Naive B cell (primary cell): ENCODE measurements around the gene DDB1. TPM values are rescaled to one million over a fixed set of nuclear protein-coding genes. Genes with fewer than 3 reads are reported as not detected.
"Not testable (repeated sequence)": the region's sequence is repeated elsewhere in the genome, so short reads cannot be mapped to it uniquely, and the experiment has no call there.

ENCODE experiments used
- ATAC-seq, 2 donors: fragments of 150-1000 bp; cut with Tn5 transposase; 2 replicates each; pipeline ENCODE4 v1.10.0; 2021; ENCODE audit warnings: low read depth in 2 of 2, mild to moderate bottlenecking in 2 of 2, moderate library complexity in 2 of 2
- DNase-seq: peaks from one replicate; pipeline ENCODE4 v3.0.0; 2022
- H3K27ac Mint-ChIP-seq, 6 donors: one replicate each; pipeline ENCODE4 v1.8.0; 2020 to 2022; ENCODE audit warnings: mild to moderate bottlenecking in 6 of 6, mixed read lengths in 6 of 6, moderate library complexity in 5 of 6, inconsistent platforms in 2 of 6
- H3K27me3 Mint-ChIP-seq, 3 donors: one replicate each; pipeline ENCODE4 v1.8.0; 2021 to 2022; ENCODE audit warnings: mixed read lengths in 3 of 3, mild to moderate bottlenecking in 1 of 3
- H3K36me3 Mint-ChIP-seq, 2 donors: one replicate each; pipeline ENCODE4 v1.8.0; 2020 to 2022; ENCODE audit warnings: mixed read lengths in 2 of 2, inconsistent platforms in 1 of 2, mild to moderate bottlenecking in 1 of 2
- H3K4me1 Mint-ChIP-seq, 3 donors: one replicate each; pipeline ENCODE4 v1.8.0; 2020 to 2022; ENCODE audit warnings: mixed read lengths in 3 of 3, inconsistent platforms in 1 of 3, mild to moderate bottlenecking in 1 of 3, moderate library complexity in 1 of 3
- H3K4me3 Mint-ChIP-seq, 8 donors: one replicate each; pipeline ENCODE4 v1.8.0; 2020 to 2022; ENCODE audit warnings: mild to moderate bottlenecking in 8 of 8, mixed read lengths in 8 of 8, moderate library complexity in 8 of 8, inconsistent platforms in 2 of 8
- H3K9me3 Mint-ChIP-seq, 7 donors: one replicate each; pipeline ENCODE4 v1.8.0; 2020 to 2022; ENCODE audit warnings: mixed read lengths in 7 of 7, mild to moderate bottlenecking in 5 of 7, inconsistent platforms in 2 of 7, moderate library complexity in 1 of 7
- polyA plus RNA-seq, 6 donors: library from polyadenylated mRNA; unstranded; fragments of 300-500 nt; fragmentation: Illumina TruSeq; gene quantifications; one replicate each; pipeline ENCODE4 v1.2.3, GENCODE V29; 2021; ENCODE audit warnings: low read depth in 6 of 6

DDB1 gene
- polyA plus RNA-seq, 6 donors from 2014 or later: 103 to 177 (median 111) TPM

DNA sequence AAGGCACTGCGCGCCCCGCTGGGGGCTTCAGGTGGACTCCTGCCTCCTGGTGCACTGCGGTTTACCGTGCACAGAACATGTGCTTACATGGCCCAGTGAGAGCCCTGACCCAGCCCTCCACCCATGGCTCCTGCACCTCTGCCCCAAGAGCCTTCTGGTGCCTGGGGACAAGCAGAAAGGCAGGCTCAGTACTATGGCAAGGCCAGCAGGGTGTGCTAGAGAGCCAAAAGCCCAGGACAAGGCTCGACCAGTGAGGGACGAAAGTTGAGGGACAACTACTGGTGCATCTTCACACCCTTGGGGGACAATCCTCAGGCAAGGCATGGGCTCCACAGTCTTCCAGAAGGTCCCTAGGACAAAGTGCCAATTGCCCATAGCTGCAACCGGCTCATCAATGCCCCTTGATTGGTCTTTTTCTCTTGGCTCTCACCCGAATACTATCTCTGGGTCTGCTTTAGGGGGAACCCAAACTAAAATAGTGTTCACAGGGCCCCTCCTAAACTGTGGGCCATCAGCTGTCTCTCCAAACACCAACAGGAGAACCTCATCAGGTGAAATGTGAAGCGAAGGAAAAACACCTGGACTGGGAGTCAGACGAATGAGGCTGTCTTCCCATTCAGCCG lies 78.4 kb downstream of the DDB1 start:
- Mint-ChIP-seq H3K36me3 (no peaks in the 10 kb centered on the region), H3K9me3 (no peaks in the 10 kb centered on the region), H3K27me3 (no peaks in the 10 kb centered on the region), H3K27ac (no peak overlapping the region), H3K4me1 (no peaks in the 10 kb centered on the region), H3K4me3 (peak overlapping the region in 1 of 8 donors; percentile 21)
- peak; percentile 73 to 78 for ATAC-seq
- peak; percentile 43 for DNase-seq

DNA sequence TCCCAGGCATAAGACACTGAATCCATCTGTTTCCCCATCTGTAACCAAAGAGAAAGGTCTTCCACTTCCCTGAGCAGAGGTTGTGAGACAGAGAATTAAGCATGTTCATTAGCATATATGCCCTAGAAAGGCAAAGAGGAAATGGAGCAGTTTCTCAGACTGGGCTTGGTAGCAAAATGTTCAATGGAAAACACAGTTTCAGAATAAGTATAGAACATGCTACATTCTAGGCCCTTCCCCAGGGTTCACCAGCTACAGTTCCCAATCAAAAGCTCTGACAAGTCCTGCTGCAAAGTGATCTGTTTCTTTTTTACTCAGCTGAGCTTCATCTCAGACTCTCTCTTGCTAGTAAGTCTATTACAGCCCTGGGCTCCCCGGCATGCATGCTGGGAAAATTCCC lies 80.6 kb downstream of the DDB1 start:
- H3K27me3 Mint-ChIP-seq, DNase-seq, H3K27ac Mint-ChIP-seq, H3K4me3 Mint-ChIP-seq, H3K9me3 Mint-ChIP-seq, H3K36me3 Mint-ChIP-seq, H3K4me1 Mint-ChIP-seq, ATAC-seq: not testable (repeated sequence)

GRCh38 chr11:61250796-61251765 lies 81.8 kb downstream of the DDB1 start:
- H3K4me1 Mint-ChIP-seq, ATAC-seq, H3K4me3 Mint-ChIP-seq, H3K27me3 Mint-ChIP-seq, DNase-seq, H3K36me3 Mint-ChIP-seq, H3K9me3 Mint-ChIP-seq: not testable (repeated sequence)
- H3K27ac Mint-ChIP-seq: peak overlapping the region in 1 of 6 donors; percentile 24

Other genes starting within 250 kb of the DDB1 start
- 10 to 100 TPM in 3 of 6 donors, 1 to 10 TPM in 3; 5.6 to 21.0 (median 10.5) TPM for gene CD5, start 230.6 kb downstream of the DDB1 start, polyA plus RNA-seq
- 1 to 10 TPM; 1.0 to 4.6 (median 2.4) TPM for gene VPS37C, start 171.7 kb downstream of the DDB1 start, polyA plus RNA-seq
- gene PGA3, start 129.6 kb downstream of the DDB1 start, polyA plus RNA-seq: not detected
- gene PGA4, start 110.8 kb downstream of the DDB1 start, polyA plus RNA-seq: under 1 TPM in 1 of 6 donors, not detected in 5; 0.17 TPM
- not detected for gene PGA5, start 91.9 kb downstream of the DDB1 start, polyA plus RNA-seq
- under 1 TPM in 3 of 6 donors, not detected in 3; 0.24 to 0.79 (median 0.76) TPM for gene VWCE, start 37.8 kb downstream of the DDB1 start, polyA plus RNA-seq
- 10 to 100 TPM; 38.3 to 62.2 (median 46.4) TPM for gene TKFC, start 123 bp upstream of the DDB1 start, polyA plus RNA-seq
- gene CYB561A3, start 28.8 kb upstream of the DDB1 start, polyA plus RNA-seq: 1,000 to 10,000 TPM; 1,105 to 1,945 (median 1,251) TPM
- 10 to 100 TPM; 37.9 to 56.4 (median 41.9) TPM for gene TMEM138, start 29.3 kb upstream of the DDB1 start, polyA plus RNA-seq
- 10 to 100 TPM; 36.4 to 76.6 (median 65.0) TPM for gene TMEM216, start 59.5 kb upstream of the DDB1 start, polyA plus RNA-seq
- 10 to 100 TPM; 26.3 to 43.8 (median 36.6) TPM for gene CPSF7, start 96.9 kb upstream of the DDB1 start, polyA plus RNA-seq
- 10 to 100 TPM; 65.7 to 83.3 (median 79.1) TPM for gene SDHAF2, start 97.0 kb upstream of the DDB1 start, polyA plus RNA-seq
- under 1 TPM in 1 of 6 donors, not detected in 5; 0.12 TPM for gene LRRC10B, start 175.6 kb upstream of the DDB1 start, polyA plus RNA-seq
- gene SYT7, start 248.0 kb upstream of the DDB1 start, polyA plus RNA-seq: not detected